ENCODE results near the gene EPHB1.

EPHB1 gene

DNA sequence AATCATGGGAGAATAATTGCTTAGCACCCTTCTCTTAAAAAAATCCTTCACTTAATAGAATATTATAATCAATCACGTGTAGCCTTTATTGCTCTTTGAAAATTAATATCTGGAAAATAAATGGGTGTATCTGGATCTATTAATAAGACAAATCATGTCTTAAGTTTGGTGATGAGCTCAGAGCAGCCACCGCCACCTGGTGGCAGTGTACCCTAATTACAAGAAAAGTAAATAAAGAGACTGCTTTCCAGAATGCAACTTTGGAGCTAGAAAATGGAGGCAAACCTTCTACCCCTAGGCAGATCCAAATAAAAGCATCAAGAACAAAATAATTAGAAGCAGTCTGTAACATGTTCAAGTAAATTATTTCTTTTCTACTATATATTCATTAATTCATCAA is 43.5 kb downstream of the EPHB1 start:
- H3F3A ChIP-seq (ENCODE audit: insufficient read depth, low read length): no peaks in the 10 kb centered on the region
- TF ChIP-seq EZH2 (IDR thresholded peaks at IDR 0.05; ENCODE audit: borderline replicate concordance, low read length): no peak
- TF ChIP-seq, protein P1, sequence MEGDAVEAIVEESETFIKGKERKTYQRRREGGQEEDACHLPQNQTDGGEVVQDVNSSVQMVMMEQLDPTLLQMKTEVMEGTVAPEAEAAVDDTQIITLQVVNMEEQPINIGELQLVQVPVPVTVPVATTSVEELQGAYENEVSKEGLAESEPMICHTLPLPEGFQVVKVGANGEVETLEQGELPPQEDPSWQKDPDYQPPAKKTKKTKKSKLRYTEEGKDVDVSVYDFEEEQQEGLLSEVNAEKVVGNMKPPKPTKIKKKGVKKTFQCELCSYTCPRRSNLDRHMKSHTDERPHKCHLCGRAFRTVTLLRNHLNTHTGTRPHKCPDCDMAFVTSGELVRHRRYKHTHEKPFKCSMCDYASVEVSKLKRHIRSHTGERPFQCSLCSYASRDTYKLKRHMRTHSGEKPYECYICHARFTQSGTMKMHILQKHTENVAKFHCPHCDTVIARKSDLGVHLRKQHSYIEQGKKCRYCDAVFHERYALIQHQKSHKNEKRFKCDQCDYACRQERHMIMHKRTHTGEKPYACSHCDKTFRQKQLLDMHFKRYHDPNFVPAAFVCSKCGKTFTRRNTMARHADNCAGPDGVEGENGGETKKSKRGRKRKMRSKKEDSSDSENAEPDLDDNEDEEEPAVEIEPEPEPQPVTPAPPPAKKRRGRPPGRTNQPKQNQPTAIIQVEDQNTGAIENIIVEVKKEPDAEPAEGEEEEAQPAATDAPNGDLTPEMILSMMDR (IDR thresholded peaks at IDR 0.05; ENCODE audit: low read length): peak; percentile 58
- H3K9ac ChIP-seq (ENCODE audit: low read length): no peak overlapping the region
- H3K27me3 ChIP-seq (ENCODE audit: insufficient read depth, low read length): no peaks in the 10 kb centered on the region
- no peaks in the 10 kb centered on the region for H3K36me3 ChIP-seq (ENCODE audit: insufficient read depth, low read length)
- H3K4me3 ChIP-seq (ENCODE audit: low read depth, low read length, poor library complexity, severe bottlenecking): no peak overlapping the region
- no peaks in the 10 kb centered on the region for H3K9me2 ChIP-seq (ENCODE audit: low read depth, low read length)
- H3K27ac ChIP-seq (ENCODE audit: low read depth, low read length, poor library complexity, severe bottlenecking): no peak overlapping the region
- H3K4me1 ChIP-seq (ENCODE audit: insufficient read depth, low read length, severe bottlenecking): no peaks in the 10 kb centered on the region
- no peaks in the 10 kb centered on the region for H4K20me1 ChIP-seq (ENCODE audit: insufficient read depth, low read length)
- no peak overlapping the region for H3K4me2 ChIP-seq (ENCODE audit: low read length)
- no peak overlapping the region for H2AFZ ChIP-seq (ENCODE audit: low read length)
- no peaks in the 10 kb centered on the region for H3K9me3 ChIP-seq (ENCODE audit: low read length)
- H3K79me2 ChIP-seq (ENCODE audit: insufficient read depth, low read length): no peaks in the 10 kb centered on the region

DNA sequence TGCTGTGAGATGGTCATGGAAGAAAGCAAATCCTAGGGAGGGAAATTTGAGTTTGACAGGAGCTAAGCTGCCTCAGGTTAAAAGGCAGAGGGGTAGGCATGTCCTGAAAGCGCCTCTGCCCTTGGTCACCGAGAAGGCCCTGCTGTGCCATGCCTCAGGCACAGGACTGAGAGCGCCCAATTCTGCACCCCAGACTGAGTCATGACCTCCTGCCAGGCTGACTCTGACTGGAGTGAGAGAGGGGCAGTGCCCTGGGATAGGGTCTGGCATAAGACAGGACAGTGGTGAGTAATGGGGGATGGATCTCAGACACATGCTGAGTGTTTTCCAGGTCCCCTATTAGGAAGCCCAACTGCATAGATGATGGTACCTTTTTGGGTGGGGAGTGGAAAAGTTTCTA is 44.4 kb downstream of the EPHB1 start:
- no peak overlapping the region for H3K4me2 ChIP-seq (ENCODE audit: low read length)
- no peaks in the 10 kb centered on the region for H4K20me1 ChIP-seq (ENCODE audit: insufficient read depth, low read length)
- H3K9me3 ChIP-seq (ENCODE audit: low read length): no peaks in the 10 kb centered on the region
- TF ChIP-seq EZH2 (IDR thresholded peaks at IDR 0.05; ENCODE audit: borderline replicate concordance, low read length): no peak
- TF ChIP-seq, protein P1 (IDR thresholded peaks at IDR 0.05; ENCODE audit: low read length): no peak
- no peaks in the 10 kb centered on the region for H3K27me3 ChIP-seq (ENCODE audit: insufficient read depth, low read length)
- no peak overlapping the region for H3K4me3 ChIP-seq (ENCODE audit: low read depth, low read length, poor library complexity, severe bottlenecking)
- no peak overlapping the region for H2AFZ ChIP-seq (ENCODE audit: low read length)
- H3K4me1 ChIP-seq (ENCODE audit: insufficient read depth, low read length, severe bottlenecking): no peaks in the 10 kb centered on the region
- H3K9ac ChIP-seq (ENCODE audit: low read length): no peak overlapping the region
- H3F3A ChIP-seq (ENCODE audit: insufficient read depth, low read length): no peaks in the 10 kb centered on the region
- H3K9me2 ChIP-seq (ENCODE audit: low read depth, low read length): no peaks in the 10 kb centered on the region
- no peaks in the 10 kb centered on the region for H3K79me2 ChIP-seq (ENCODE audit: insufficient read depth, low read length)
- H3K36me3 ChIP-seq (ENCODE audit: insufficient read depth, low read length): no peaks in the 10 kb centered on the region
- no peak overlapping the region for H3K27ac ChIP-seq (ENCODE audit: low read depth, low read length, poor library complexity, severe bottlenecking)

DNA sequence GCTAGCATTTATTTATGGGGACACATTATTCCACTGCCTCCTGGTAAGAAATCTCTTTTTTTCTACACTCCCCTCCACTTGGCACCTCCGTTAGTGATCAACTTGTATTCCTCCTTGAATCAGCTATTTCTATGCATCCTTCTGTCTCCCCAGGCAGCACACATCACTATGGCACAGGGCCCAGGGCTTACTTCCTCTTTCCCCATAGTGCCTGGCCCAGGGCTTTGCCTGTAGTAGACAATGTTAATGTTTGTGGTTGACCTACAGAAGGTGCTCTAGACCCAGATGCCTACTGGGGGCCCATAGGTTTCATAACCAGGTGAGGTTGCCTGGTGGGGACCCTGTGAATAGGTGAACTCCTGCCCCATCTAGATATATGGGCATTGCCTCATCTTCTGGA is 44.9 kb downstream of the EPHB1 start:
- Histone ChIP-seq H3K9me2 (ENCODE audit: low read depth, low read length) (no peaks in the 10 kb centered on the region), H3K27ac (ENCODE audit: low read depth, low read length, poor library complexity, severe bottlenecking) (no peak overlapping the region), H3K4me1 (ENCODE audit: insufficient read depth, low read length, severe bottlenecking) (no peaks in the 10 kb centered on the region), H2AFZ (ENCODE audit: low read length) (no peak overlapping the region), H3K9me3 (ENCODE audit: low read length) (no peaks in the 10 kb centered on the region), H3K9ac (ENCODE audit: low read length) (no peak overlapping the region), H3F3A (ENCODE audit: insufficient read depth, low read length) (no peaks in the 10 kb centered on the region), H3K4me2 (ENCODE audit: low read length) (no peak overlapping the region), H3K4me3 (ENCODE audit: low read depth, low read length, poor library complexity, severe bottlenecking) (no peak overlapping the region), H3K79me2 (ENCODE audit: insufficient read depth, low read length) (no peaks in the 10 kb centered on the region), H3K36me3 (ENCODE audit: insufficient read depth, low read length) (no peaks in the 10 kb centered on the region), H3K27me3 (ENCODE audit: insufficient read depth, low read length) (no peaks in the 10 kb centered on the region), H4K20me1 (ENCODE audit: insufficient read depth, low read length) (no peaks in the 10 kb centered on the region)
- TF ChIP-seq, protein P1 (IDR thresholded peaks at IDR 0.05; ENCODE audit: low read length): no peak
- no peak for TF ChIP-seq EZH2 (IDR thresholded peaks at IDR 0.05; ENCODE audit: borderline replicate concordance, low read length)
